ENCODE results near the gene PDZD2.

DNA sequence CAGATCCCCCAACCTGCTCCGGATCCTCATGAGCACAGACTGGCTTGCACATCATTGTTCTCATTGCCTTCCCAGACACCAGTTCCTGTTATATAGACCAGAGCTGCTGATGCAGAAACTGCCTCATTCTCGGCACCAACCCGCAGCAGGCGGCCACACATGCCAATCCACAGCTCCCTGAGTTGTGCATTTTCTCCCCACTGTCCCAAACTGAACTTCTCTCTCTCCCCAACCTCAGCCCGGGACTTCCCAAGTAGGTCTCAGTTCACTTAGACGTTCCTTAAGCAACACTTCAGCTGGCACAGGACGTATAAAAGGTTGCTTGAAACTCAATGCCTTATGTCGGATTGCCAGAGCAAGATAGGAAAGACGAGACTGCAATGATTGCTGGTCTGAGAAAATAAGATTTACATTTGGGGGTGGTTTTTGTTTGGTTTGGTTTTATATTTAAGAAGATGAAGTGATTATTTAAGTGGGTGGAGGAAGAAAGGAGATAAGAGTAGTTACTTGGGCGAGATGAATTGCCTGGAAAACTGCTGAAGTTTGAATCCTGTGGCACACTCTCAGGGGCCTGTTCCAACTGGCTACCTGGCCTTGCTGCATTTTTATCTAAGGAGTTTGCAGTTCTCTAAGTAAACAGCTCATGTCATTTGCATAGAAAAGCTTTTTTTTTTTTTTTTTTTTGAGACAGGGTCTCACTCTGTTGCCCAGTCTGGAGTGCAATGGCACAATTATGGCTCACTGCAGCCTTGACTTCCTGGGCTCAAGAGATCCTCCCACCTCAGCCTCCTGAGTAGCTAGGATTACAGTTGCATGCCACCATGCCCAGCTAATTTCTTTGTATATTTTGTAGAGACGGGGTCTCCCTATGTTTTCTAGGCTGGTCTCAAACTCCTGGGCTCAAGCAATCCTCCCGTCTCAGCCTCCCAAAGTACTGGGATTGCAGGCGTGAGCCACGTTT is 379.8 kb downstream of the PDZD2 start:
- TF ChIP-seq, protein P1, sequence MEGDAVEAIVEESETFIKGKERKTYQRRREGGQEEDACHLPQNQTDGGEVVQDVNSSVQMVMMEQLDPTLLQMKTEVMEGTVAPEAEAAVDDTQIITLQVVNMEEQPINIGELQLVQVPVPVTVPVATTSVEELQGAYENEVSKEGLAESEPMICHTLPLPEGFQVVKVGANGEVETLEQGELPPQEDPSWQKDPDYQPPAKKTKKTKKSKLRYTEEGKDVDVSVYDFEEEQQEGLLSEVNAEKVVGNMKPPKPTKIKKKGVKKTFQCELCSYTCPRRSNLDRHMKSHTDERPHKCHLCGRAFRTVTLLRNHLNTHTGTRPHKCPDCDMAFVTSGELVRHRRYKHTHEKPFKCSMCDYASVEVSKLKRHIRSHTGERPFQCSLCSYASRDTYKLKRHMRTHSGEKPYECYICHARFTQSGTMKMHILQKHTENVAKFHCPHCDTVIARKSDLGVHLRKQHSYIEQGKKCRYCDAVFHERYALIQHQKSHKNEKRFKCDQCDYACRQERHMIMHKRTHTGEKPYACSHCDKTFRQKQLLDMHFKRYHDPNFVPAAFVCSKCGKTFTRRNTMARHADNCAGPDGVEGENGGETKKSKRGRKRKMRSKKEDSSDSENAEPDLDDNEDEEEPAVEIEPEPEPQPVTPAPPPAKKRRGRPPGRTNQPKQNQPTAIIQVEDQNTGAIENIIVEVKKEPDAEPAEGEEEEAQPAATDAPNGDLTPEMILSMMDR (IDR thresholded peaks at IDR 0.05), result no peak
- TF ChIP-seq EZH2phosphoT487 (IDR thresholded peaks at IDR 0.05) (no peak), EZH2 (IDR thresholded peaks at IDR 0.05) (no peak)

Data from neural progenitor cell (in vitro differentiated cells).